ENCODE measurements around the gene MAOB.

MAOB gene

GRCh38 chrX:43745938-43746721, 136.1 kb downstream of the MAOB start:
- no peaks in the 10 kb centered on the region for H3K36me3 ChIP-seq (ENCODE audit: low read length)
- H3K79me2 ChIP-seq (ENCODE audit: insufficient read depth, low read length): no peaks in the 10 kb centered on the region
- no peak overlapping the region for H3K4me2 ChIP-seq (ENCODE audit: low read depth, low read length, poor library complexity, severe bottlenecking)
- H2AFZ ChIP-seq (ENCODE audit: low read depth, low read length, severe bottlenecking): no peak overlapping the region
- H3K27me3 ChIP-seq (ENCODE audit: low read length): no peaks in the 10 kb centered on the region
- TF ChIP-seq EZH2phosphoT487 (conservative IDR thresholded peaks at IDR 0.05; ENCODE audit: low read length) (no peak), CTCF (IDR thresholded peaks at IDR 0.05; ENCODE audit: insufficient read depth, low read length, poor library complexity, severe bottlenecking) (no peak)
- no peaks in the 10 kb centered on the region for H3K9me2 ChIP-seq (replicated peaks; ENCODE audit: insufficient read depth, low read length)
- no peaks in the 10 kb centered on the region for H3K9me3 ChIP-seq (ENCODE audit: insufficient read depth, low read length)
- H3K27ac ChIP-seq (ENCODE audit: low read depth, low read length): no peak overlapping the region
- H3F3A ChIP-seq (ENCODE audit: insufficient read depth): no peaks in the 10 kb centered on the region
- H4K20me1 ChIP-seq (ENCODE audit: low read depth, low read length): no peaks in the 10 kb centered on the region
- H3K9ac ChIP-seq (ENCODE audit: low read length): no peak overlapping the region
- H3K4me3 ChIP-seq (ENCODE audit: insufficient read depth, low read length, poor library complexity, severe bottlenecking): no peak overlapping the region

GRCh38 chrX:43744284-43744683, 138.0 kb downstream of the MAOB start:
- no peaks in the 10 kb centered on the region for H3K27me3 ChIP-seq (ENCODE audit: low read length)
- no peaks in the 10 kb centered on the region for H3K79me2 ChIP-seq (ENCODE audit: insufficient read depth, low read length)
- no peak overlapping the region for H3K27ac ChIP-seq (ENCODE audit: low read depth, low read length)
- no peak overlapping the region for H3K9ac ChIP-seq (ENCODE audit: low read length)
- no peaks in the 10 kb centered on the region for H3K36me3 ChIP-seq (ENCODE audit: low read length)
- TF ChIP-seq EZH2phosphoT487 (conservative IDR thresholded peaks at IDR 0.05; ENCODE audit: low read length) (no peak), CTCF (IDR thresholded peaks at IDR 0.05; ENCODE audit: insufficient read depth, low read length, poor library complexity, severe bottlenecking) (no peak)
- H3K9me3 ChIP-seq (ENCODE audit: insufficient read depth, low read length): no peaks in the 10 kb centered on the region
- H2AFZ ChIP-seq (ENCODE audit: low read depth, low read length, severe bottlenecking): no peak overlapping the region
- H3K4me3 ChIP-seq (ENCODE audit: insufficient read depth, low read length, poor library complexity, severe bottlenecking): no peak overlapping the region
- no peaks in the 10 kb centered on the region for H3K9me2 ChIP-seq (replicated peaks; ENCODE audit: insufficient read depth, low read length)
- no peak overlapping the region for H3K4me2 ChIP-seq (ENCODE audit: low read depth, low read length, poor library complexity, severe bottlenecking)
- H4K20me1 ChIP-seq (ENCODE audit: low read depth, low read length): no peaks in the 10 kb centered on the region
- H3F3A ChIP-seq (ENCODE audit: insufficient read depth): no peaks in the 10 kb centered on the region

GRCh38 chrX:43743100-43743822, 139.0 kb downstream of the MAOB start:
- Histone ChIP-seq H4K20me1 (ENCODE audit: low read depth, low read length) (no peaks in the 10 kb centered on the region), H3K27me3 (ENCODE audit: low read length) (no peaks in the 10 kb centered on the region), H3K4me3 (ENCODE audit: insufficient read depth, low read length, poor library complexity, severe bottlenecking) (no peak overlapping the region), H3K9me3 (ENCODE audit: insufficient read depth, low read length) (no peaks in the 10 kb centered on the region), H3K27ac (ENCODE audit: low read depth, low read length) (no peak overlapping the region), H3K4me2 (ENCODE audit: low read depth, low read length, poor library complexity, severe bottlenecking) (no peak overlapping the region), H3K79me2 (ENCODE audit: insufficient read depth, low read length) (no peaks in the 10 kb centered on the region), H2AFZ (ENCODE audit: low read depth, low read length, severe bottlenecking) (no peak overlapping the region), H3F3A (ENCODE audit: insufficient read depth) (no peaks in the 10 kb centered on the region), H3K9ac (ENCODE audit: low read length) (no peak overlapping the region), H3K9me2 (replicated peaks; ENCODE audit: insufficient read depth, low read length) (no peaks in the 10 kb centered on the region), H3K36me3 (ENCODE audit: low read length) (no peaks in the 10 kb centered on the region)
- TF ChIP-seq CTCF (IDR thresholded peaks at IDR 0.05; ENCODE audit: insufficient read depth, low read length, poor library complexity, severe bottlenecking): no peak
- TF ChIP-seq EZH2phosphoT487 (conservative IDR thresholded peaks at IDR 0.05; ENCODE audit: low read length): no peak

Data from SU-DHL-6 (cell line).